Glutamatergic neuron (in vitro differentiated cells): ENCODE results near the gene ZNF346. TPM values are rescaled to one million over a fixed set of nuclear protein-coding genes. Genes with fewer than 3 reads are reported as not detected.

Source experiments
- DNase-seq: peaks from one replicate; pipeline ENCODE4 v3.0.0; 2022
- H3K27ac Mint-ChIP-seq: one replicate; pipeline ENCODE4 v1.8.0; 2020; ENCODE audit warnings: mild to moderate bottlenecking, mixed read lengths, inconsistent platforms; ENCODE audit not compliant: unreplicated experiment
- H3K27me3 Mint-ChIP-seq: one replicate; pipeline ENCODE4 v1.8.0; 2020; ENCODE audit warnings: mild to moderate bottlenecking, moderate library complexity, mixed read lengths, inconsistent platforms; ENCODE audit not compliant: unreplicated experiment
- H3K36me3 Mint-ChIP-seq: one replicate; pipeline ENCODE4 v1.8.0; 2020; ENCODE audit warnings: mild to moderate bottlenecking, mixed read lengths, inconsistent platforms; ENCODE audit not compliant: unreplicated experiment
- H3K4me1 Mint-ChIP-seq: one replicate; pipeline ENCODE4 v1.8.0; 2020; ENCODE audit warnings: mild to moderate bottlenecking, low read depth, mixed read lengths, inconsistent platforms; ENCODE audit not compliant: unreplicated experiment
- H3K4me3 Mint-ChIP-seq: one replicate; pipeline ENCODE4 v1.8.0; 2020; ENCODE audit warnings: mild to moderate bottlenecking, mixed read lengths, inconsistent platforms; ENCODE audit not compliant: unreplicated experiment
- H3K9me3 Mint-ChIP-seq: one replicate; pipeline ENCODE4 v1.8.0; 2020; ENCODE audit warnings: mild to moderate bottlenecking, moderate library complexity, mixed read lengths, inconsistent platforms; ENCODE audit not compliant: unreplicated experiment
- CTCF ChIP-seq: fragments of 200-600 bp; sonication (generic); IDR thresholded peaks from one replicate; pipeline ENCODE4 v1.5.0; 2021; ENCODE audit not compliant: partially characterized antibody, unreplicated experiment
- total RNA-seq: library from RNA; stranded (reverse); fragmentation: NEBNext Ultra II Directional; extraction: Animal tissue kit (Norgen Biotek cat#: 25700); gene quantifications from one replicate; pipeline ENCODE4 v1.2.1, GENCODE V29; 2021; ENCODE audit not compliant: unreplicated experiment

The ZNF346 gene
- total RNA-seq, 1 donor from 2014 or later = 18.2 TPM

- H3K27ac Mint-ChIP-seq = no peak overlapping the region
Observed at GRCh38 chr5:177111720-177112394, 89.4 kb downstream of the ZNF346 start.

GRCh38 chr5:177112589-177113220 lies 90.2 kb downstream of the ZNF346 start:
- H3K27me3 Mint-ChIP-seq = peaks cover 5% of the 10 kb centered on the region
- DNase-seq = no peak
- H3K27ac Mint-ChIP-seq = no peak overlapping the region
- no peaks in the 10 kb centered on the region for H3K36me3 Mint-ChIP-seq
- H3K9me3 Mint-ChIP-seq = peaks cover 6% of the 10 kb centered on the region
- peaks cover 10% of the 10 kb centered on the region for H3K4me1 Mint-ChIP-seq
- no peak for TF ChIP-seq CTCF
- no peak overlapping the region for H3K4me3 Mint-ChIP-seq

More at GRCh38 chr5:177111720-177112394, 89.4 kb downstream of the ZNF346 start:
- H3K36me3 Mint-ChIP-seq = no peaks in the 10 kb centered on the region
- peaks cover 10% of the 10 kb centered on the region for H3K4me1 Mint-ChIP-seq
- peak; percentile 88 for DNase-seq
- peak; percentile 93 for TF ChIP-seq CTCF
- H3K27me3 Mint-ChIP-seq = peaks cover 5% of the 10 kb centered on the region
- peaks cover 6% of the 10 kb centered on the region for H3K9me3 Mint-ChIP-seq
- no peak overlapping the region for H3K4me3 Mint-ChIP-seq

DNA sequence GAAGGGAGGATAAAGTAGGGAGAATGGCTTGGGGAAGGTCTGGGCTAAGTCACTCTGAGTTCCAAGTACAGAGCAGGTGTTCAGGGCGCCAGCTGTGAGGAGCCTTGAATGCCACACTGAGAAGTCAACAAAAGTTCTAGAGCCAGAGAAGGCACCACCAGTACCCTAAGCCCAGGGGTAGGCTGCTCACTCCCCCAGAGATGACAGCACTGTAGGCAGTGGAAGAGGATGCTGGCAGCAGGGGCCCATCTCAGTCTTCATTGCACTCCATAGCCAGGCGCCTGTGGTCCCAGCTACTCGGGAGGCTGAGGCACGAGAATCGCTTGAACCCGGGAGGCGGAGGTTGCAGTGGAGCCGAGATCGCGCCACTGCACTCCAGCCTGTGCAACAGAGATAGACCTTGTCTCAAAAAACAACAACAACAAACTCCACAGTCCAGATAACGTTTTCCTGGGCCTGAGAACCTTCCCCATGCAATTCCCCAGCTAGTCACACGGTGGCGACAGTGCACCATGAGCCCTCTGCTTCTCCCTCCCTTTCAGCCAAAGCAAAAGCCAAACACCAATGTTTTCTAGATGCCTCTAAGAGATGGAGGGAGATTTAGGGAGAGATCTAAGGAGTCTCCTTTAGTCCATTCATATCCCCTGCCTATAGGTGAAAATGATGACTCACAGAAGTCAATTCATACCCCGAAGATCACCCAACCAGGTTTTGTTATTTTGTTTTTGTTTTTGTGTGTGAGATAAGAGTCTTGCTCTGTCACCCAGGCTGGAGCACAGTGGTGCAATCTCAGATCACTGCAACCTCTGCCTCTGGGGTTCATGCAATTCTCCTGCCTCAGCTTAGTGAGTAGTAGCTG lies 91.3 kb downstream of the ZNF346 start:
- Mint-ChIP-seq H3K27me3 (peaks cover 7% of the 10 kb centered on the region), H3K36me3 (no peaks in the 10 kb centered on the region), H3K4me1 (peaks cover 10% of the 10 kb centered on the region), H3K27ac (no peak overlapping the region), H3K9me3 (peaks cover 6% of the 10 kb centered on the region), H3K4me3 (no peak overlapping the region)
- peak; percentile 85 for DNase-seq
- peak; percentile 88 for TF ChIP-seq CTCF

GRCh38 chr5:177116631-177117373 lies 94.3 kb downstream of the ZNF346 start:
- Mint-ChIP-seq H3K4me3 (peak overlapping the region; percentile 60), H3K4me1 (peaks cover 3% of the 10 kb centered on the region), H3K27me3 (peaks cover 8% of the 10 kb centered on the region), H3K36me3 (no peaks in the 10 kb centered on the region), H3K27ac (no peak overlapping the region), H3K9me3 (peaks cover 5% of the 10 kb centered on the region)
- peak; percentile 73 for DNase-seq
- no peak for TF ChIP-seq CTCF
